Spleen (tissue), 11 donors: Measurements from ENCODE around the gene TRAIP. TPM values are rescaled to one million over a fixed set of nuclear protein-coding genes. Genes with fewer than 3 reads are reported as not detected.
"Not testable (repeated sequence)": the region's sequence is repeated elsewhere in the genome, so short reads cannot be mapped to it uniquely, and the experiment has no call there.

Source experiments
- DNase-seq: peaks from one replicate; pipeline ENCODE4 v3.0.0-alpha.2; 2020
- H3K27ac ChIP-seq, 8 donors: fragments of 200-600 bp; sonication (generic) in 7 of 8; 1 replicate in 4 of 8; 2 replicates in 4 of 8; pipeline versions ENCODE4 v1.5.0 to v1.8.0; 2016 to 2021; ENCODE audit warnings: inconsistent platforms in 4 of 8, mild to moderate bottlenecking in 4 of 8, moderate library complexity in 1 of 8
- H3K27me3 ChIP-seq, 7 donors: fragments of 200-600 bp; sonication (generic) in 6 of 7; replicated peaks in 1 of 7; 1 replicate in 4 of 7; 2 replicates in 3 of 7; pipeline versions ENCODE4 v1.5.0 to v1.8.0; 2016 to 2021; ENCODE audit warnings: inconsistent platforms in 3 of 7, mild to moderate bottlenecking in 1 of 7
- H3K36me3 ChIP-seq, 6 donors: fragments of 200-600 bp; sonication (generic) in 5 of 6; 1 replicate in 4 of 6; 2 replicates in 2 of 6; pipeline versions ENCODE4 v1.5.0 to v1.8.0; 2016 to 2021; ENCODE audit warnings: inconsistent platforms in 2 of 6
- H3K4me1 ChIP-seq, 6 donors: fragments of 200-600 bp; sonication (generic) in 5 of 6; 1 replicate in 3 of 6; 2 replicates in 3 of 6; pipeline versions ENCODE4 v1.5.0 to v1.8.0; 2016 to 2021; ENCODE audit warnings: inconsistent platforms in 3 of 6
- H3K4me3 ChIP-seq, 8 donors: fragments of 200-600 bp; sonication (generic) in 7 of 8; 1 replicate in 4 of 8; 2 replicates in 4 of 8; pipeline versions ENCODE4 v1.5.0 to v1.8.0; 2016 to 2021; ENCODE audit warnings: inconsistent platforms in 4 of 8, mild to moderate bottlenecking in 4 of 8, moderate library complexity in 2 of 8
- H3K9me3 ChIP-seq, 8 donors: fragments of 200-600 bp; sonication (generic) in 7 of 8; 1 replicate in 4 of 8; 2 replicates in 4 of 8; pipeline versions ENCODE4 v1.5.0 to v1.8.0; 2016 to 2021; ENCODE audit warnings: inconsistent platforms in 4 of 8
- CTCF ChIP-seq, 11 experiments: fragments of 200-600 bp in 7 of 11; fragments of 450-650 bp in 4 of 11; sonication (generic) in 4 of 11; IDR thresholded peaks in 8 of 11; conservative IDR thresholded peaks in 3 of 11; 1 replicate in 7 of 11; 2 replicates in 4 of 11; pipeline versions ENCODE4 v1.4.0 to v1.8.0; 2016 to 2021; ENCODE audit warnings: antibody characterized with exemption in 11 of 11, inconsistent platforms in 4 of 11, mild to moderate bottlenecking in 1 of 11
- POLR2A ChIP-seq, 3 donors: fragments of 450-650 bp; IDR thresholded peaks; one replicate each; pipeline ENCODE4 v1.5.1; 2017; ENCODE audit warnings: antibody characterized with exemption in 3 of 3, mild to moderate bottlenecking in 1 of 3
- POLR2AphosphoS5 ChIP-seq, 3 donors: sonication (generic); formaldehyde crosslinking; IDR thresholded peaks; one replicate each; pipeline ENCODE4 v1.5.1; 2017; ENCODE audit warnings: antibody characterized with exemption in 3 of 3
- WGBS, 5 donors: extraction: QIAGEN DNeasy Blood & Tissue Kit in 3 of 5; methylation state at CpG; one replicate each; pipeline versions ENCODE4 v1.1.5 to v1.1.7; 2013 to 2018; 5-methylcytosine and 5-hydroxymethylcytosine counted together
- intact Hi-C: fragments of 100-400 bp; cut with DNase I; formaldehyde crosslinking; loops from one replicate; pipeline ENCODE4 v1.15.0; 2023; ENCODE audit warnings: low total_unique reads
- polyA plus RNA-seq, 3 donors: library from polyadenylated mRNA; stranded (reverse); fragments of 200-250 nt; gene quantifications; one replicate each; pipeline ENCODE4 v1.2.1, GENCODE V29; 2013
- total RNA-seq, 7 donors: library from RNA; depleted of rRNA in 3 of 7; stranded (reverse); fragments of >200 nt in 3 of 7; fragmentation: NEBNext Ultra II Directional in 4 of 7; extraction: Animal tissue kit (Norgen Biotek cat#: 25700) in 4 of 7; gene quantifications; one replicate each; pipeline versions ENCODE4 v1.1.0 to v1.2.1, GENCODE V29; 2016 to 2021
- donor health status: healthy with polysubstance abuse.
- donor health status: DM: no; HTN: no; CAD: no; lungs with moderate emphysema.
- donor health status: DM: no; HTN: no; CAD: no.
- donor health status: Bipolar disorder and iron deficiency.
- donor health status: healthy.
- donor health status: DM: no; HTN: no; CAD: no.
- donor health status: DM: yes; HTN: yes; CAD: no.

Gene TRAIP
- total and polyA plus RNA-seq, 10 donors, result 2.1 to 4.3 (median 3.3) TPM

- DNase-seq, result no peak
- 81 to 90% (median 89%) methylated on average over 5 of the region's 5 CpGs for WGBS, 5 donors
Observed at GRCh38 chr3:49781415-49782199, 74.8 kb downstream of the TRAIP start.

DNA sequence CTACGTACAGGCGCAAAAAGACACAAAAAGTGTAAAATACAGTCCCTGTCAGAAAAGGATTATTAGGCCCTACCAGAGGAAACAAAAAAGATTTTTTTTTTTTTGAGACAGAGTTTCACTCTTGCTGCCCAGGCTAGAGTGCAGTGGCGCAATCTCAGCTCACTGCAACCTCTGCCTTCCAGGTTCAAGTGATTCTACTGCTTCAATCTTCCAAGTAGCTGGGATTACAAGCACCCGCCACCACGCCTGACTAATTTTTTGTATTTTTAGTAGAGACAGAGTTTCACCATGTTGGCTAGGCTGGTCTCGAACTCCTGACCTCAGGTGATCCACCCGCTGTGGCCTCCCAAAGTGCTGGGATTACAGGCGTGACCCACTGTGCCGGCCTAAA is 75.4 kb downstream of the TRAIP start:
- Histone ChIP-seq H3K36me3 (peaks cover 0 to 90% (median 26%) of the 10 kb centered on the region in 6 donors), H3K4me1 (peaks cover 20 to 83% (median 55%) of the 10 kb centered on the region in 6 donors)
- H3K9me3 ChIP-seq, H3K27ac ChIP-seq, intact Hi-C loops, H3K4me3 ChIP-seq, H3K27me3 ChIP-seq: not testable (repeated sequence)
- WGBS, 5 donors, result 88 to 92% (median 91%) methylated on average over 9 of the region's 9 CpGs
- DNase-seq, result peak; percentile 10

More at GRCh38 chr3:49781415-49782199, 74.8 kb downstream of the TRAIP start:
- intact Hi-C loops, result no loop called here
- H3K4me1 ChIP-seq, result peaks cover 20 to 78% (median 56%) of the 10 kb centered on the region in 6 donors
- peaks cover 0 to 84% (median 26%) of the 10 kb centered on the region in 6 donors for H3K36me3 ChIP-seq
- no peaks in the 10 kb centered on the region for H3K9me3 ChIP-seq
- no peaks in the 10 kb centered on the region for H3K27me3 ChIP-seq
- H3K27ac ChIP-seq, result no peak overlapping the region
- no peak overlapping the region for H3K4me3 ChIP-seq
- TF ChIP-seq POLR2A (IDR thresholded peaks at IDR 0.05) (no peak), CTCF (IDR thresholded peaks at IDR 0.05 in 8 of 11, conservative IDR thresholded peaks at IDR 0.05 in 3 of 11) (no peak), POLR2AphosphoS5 (IDR thresholded peaks at IDR 0.05) (no peak)

- Histone ChIP-seq H3K27me3 (no peaks in the 10 kb centered on the region), H3K27ac (no peak overlapping the region), H3K36me3 (peaks cover 0 to 97% (median 26%) of the 10 kb centered on the region in 6 donors), H3K9me3 (no peaks in the 10 kb centered on the region), H3K4me1 (peaks cover 17 to 85% (median 53%) of the 10 kb centered on the region in 6 donors), H3K4me3 (peak overlapping the region in 1 of 8 donors; percentile 15)
- TF ChIP-seq POLR2AphosphoS5 (IDR thresholded peaks at IDR 0.05) (no peak), CTCF (IDR thresholded peaks at IDR 0.05 in 8 of 11, conservative IDR thresholded peaks at IDR 0.05 in 3 of 11) (no peak), POLR2A (IDR thresholded peaks at IDR 0.05) (no peak)
- DNase-seq, result no peak
- WGBS, 5 donors, result 56 to 77% (median 71%) methylated on average over 4 of the region's 4 CpGs
- intact Hi-C loops, result no loop called here
Observed at GRCh38 chr3:49780080-49780974, 76.0 kb downstream of the TRAIP start.

GRCh38 chr3:49779358-49780079 is 76.8 kb downstream of the TRAIP start:
- peaks cover 0 to 94% (median 25%) of the 10 kb centered on the region in 6 donors for H3K36me3 ChIP-seq
- DNase-seq, result no peak

More at GRCh38 chr3:49779358-49780079, 76.8 kb downstream of the TRAIP start:
- Histone ChIP-seq H3K27me3 (no peaks in the 10 kb centered on the region), H3K9me3 (no peaks in the 10 kb centered on the region), H3K4me1 (peaks cover 9 to 85% (median 47%) of the 10 kb centered on the region in 6 donors), H3K27ac (no peak overlapping the region), H3K4me3 (no peak overlapping the region)
- intact Hi-C loops, result no loop called here
- TF ChIP-seq POLR2AphosphoS5 (IDR thresholded peaks at IDR 0.05) (no peak), POLR2A (IDR thresholded peaks at IDR 0.05) (no peak), CTCF (IDR thresholded peaks at IDR 0.05 in 8 of 11, conservative IDR thresholded peaks at IDR 0.05 in 3 of 11) (no peak)
- 90 to 97% (median 95%) methylated on average over 5 of the region's 5 CpGs for WGBS, 5 donors
